B cell (primary cell): ENCODE measurements around the gene DAB2IP. TPM values are rescaled to one million over a fixed set of nuclear protein-coding genes. Genes with fewer than 3 reads are reported as not detected.

Experiments
- ATAC-seq: fragments of 200-7000 bp; cut with Tn5 transposase; one replicate; pipeline ENCODE4 v1.10.0; 2021; ENCODE audit warnings: low read depth, mild to moderate bottlenecking, moderate number of reproducible peaks, moderate library complexity
- CTCF ChIA-PET: fragments of 350-600 bp; sonication (Branson Sonifier 250); formaldehyde crosslinking; loops from one replicate; lab custom pipeline; 2021; ENCODE audit warnings: antibody characterized with exemption, inconsistent platforms; lab: Charles Lee
- POLR2A ChIA-PET: fragments of 350-600 bp; sonication (Branson Sonifier 250); formaldehyde crosslinking; loops from one replicate; lab custom pipeline; 2021; ENCODE audit warnings: antibody characterized with exemption; lab: Charles Lee
- DNase-seq: peaks from one replicate; pipeline ENCODE4 v3.0.0; 2013
- H2AFZ ChIP-seq: 2 replicates; pipeline ENCODE4 v1.6.1; 2012; ENCODE audit warnings: mild to moderate bottlenecking, low read depth, low read length; ENCODE audit not compliant: insufficient read depth, poor library complexity, severe bottlenecking
- H3K27ac ChIP-seq, 2 donors: 1 replicate in 1 of 2; 2 replicates in 1 of 2; pipeline ENCODE4 v1.5.1; 2012 to 2013; ENCODE audit warnings: low read length in 2 of 2, mild to moderate bottlenecking in 2 of 2, moderate library complexity in 1 of 2
- H3K27me3 ChIP-seq, 4 experiments: fragments of 200-600 bp in 1 of 4; sonication (generic) in 1 of 4; replicated peaks in 1 of 4; 1 replicate in 2 of 4; 2 replicates in 2 of 4; pipeline versions ENCODE4 v1.6.1 to v1.7.0; 2013 to 2016; ENCODE audit warnings: low read length in 3 of 4, mild to moderate bottlenecking in 2 of 4, mixed read lengths in 1 of 4, moderate library complexity in 1 of 4; ENCODE audit not compliant: insufficient read depth in 4 of 4, control insufficient read depth in 3 of 4; ENCODE audit errors: control extremely low read depth in 1 of 4
- H3K36me3 ChIP-seq, 2 experiments: replicated peaks in 1 of 2; 1 replicate in 1 of 2; 2 replicates in 1 of 2; pipeline versions ENCODE4 v1.6.1 to v1.7.1; 2013; ENCODE audit warnings: low read length in 1 of 2; ENCODE audit not compliant: insufficient read depth in 2 of 2, control insufficient read depth in 1 of 2; ENCODE audit errors: control extremely low read depth in 1 of 2, extremely low read depth in 1 of 2
- H3K4me1 ChIP-seq, 2 donors: fragments of 200-600 bp in 1 of 2; sonication (generic) in 1 of 2; 1 replicate in 1 of 2; 2 replicates in 1 of 2; pipeline versions ENCODE4 v1.5.1 to v1.6.1; 2013 to 2017; ENCODE audit warnings: low read length in 2 of 2; ENCODE audit not compliant: control insufficient read depth in 2 of 2, insufficient read depth in 2 of 2
- H3K4me2 ChIP-seq: replicated peaks from 2 replicates; pipeline ENCODE3; 2012; ENCODE audit warnings: mild to moderate bottlenecking, low read depth, low read length; ENCODE audit not compliant: poor library complexity, severe bottlenecking
- H3K4me3 ChIP-seq, 5 experiments: fragments of 200-600 bp in 1 of 5; sonication (generic) in 1 of 5; 1 replicate in 3 of 5; 2 replicates in 2 of 5; pipeline versions ENCODE4 v1.5.1 to v1.7.0; 2011 to 2016; ENCODE audit warnings: low read length in 4 of 5, mild to moderate bottlenecking in 4 of 5, low read depth in 2 of 5, control low read depth in 1 of 5, moderate library complexity in 1 of 5; ENCODE audit not compliant: insufficient read depth in 1 of 5; ENCODE audit errors: control extremely low read depth in 1 of 5, extremely low read depth in 1 of 5
- H3K79me2 ChIP-seq: fragments of 200-600 bp; sonication (generic); one replicate; pipeline ENCODE4 v1.6.0; 2016; ENCODE audit warnings: low read length; ENCODE audit not compliant: control insufficient read depth, insufficient read depth
- H3K9ac ChIP-seq: fragments of 200-600 bp; sonication (generic); 2 replicates; pipeline ENCODE4 v1.6.1; 2017; ENCODE audit warnings: mild to moderate bottlenecking, low read length, moderate library complexity
- H3K9me3 ChIP-seq, 3 donors: one replicate each; pipeline versions ENCODE4 v1.6.1 to v1.7.1; 2013; ENCODE audit warnings: low read length in 2 of 3; ENCODE audit not compliant: control insufficient read depth in 2 of 3, insufficient read depth in 1 of 3; ENCODE audit errors: control extremely low read depth in 1 of 3
- H4K20me1 ChIP-seq: 2 replicates; pipeline ENCODE4 v1.6.0; 2012; ENCODE audit warnings: mild to moderate bottlenecking, low read length; ENCODE audit not compliant: insufficient read depth, control insufficient read depth, poor library complexity, severe bottlenecking
- H3K27ac Mint-ChIP-seq: one replicate; pipeline ENCODE4 v1.8.0; 2021; ENCODE audit warnings: mixed read lengths
- H3K27me3 Mint-ChIP-seq: one replicate; pipeline ENCODE4 v1.8.0; 2021; ENCODE audit warnings: mixed read lengths
- H3K4me1 Mint-ChIP-seq: one replicate; pipeline ENCODE4 v1.8.0; 2021; ENCODE audit warnings: mixed read lengths
- H3K4me3 Mint-ChIP-seq: one replicate; pipeline ENCODE4 v1.8.0; 2021; ENCODE audit warnings: mixed read lengths
- H3K9me3 Mint-ChIP-seq: one replicate; pipeline ENCODE4 v1.8.0; 2022; ENCODE audit warnings: mixed read lengths; ENCODE audit not compliant: insufficient read depth
- EZH2 ChIP-seq: IDR thresholded peaks from 2 replicates; pipeline ENCODE4 v1.6.1; 2012; ENCODE audit warnings: borderline replicate concordance, low read depth, mild to moderate bottlenecking, moderate library complexity, low read length; ENCODE audit not compliant: insufficient read depth, poor library complexity, severe bottlenecking
- WGBS: methylation state at CpG from one replicate; pipeline ENCODE4 v1.1.5; 2013; ENCODE audit warnings: missing lambda C conversion rate; ENCODE audit not compliant: insufficient coverage; 5-methylcytosine and 5-hydroxymethylcytosine counted together
- intact Hi-C: fragments of 100-400 bp; cut with micrococcal nuclease; formaldehyde crosslinking; loops from one replicate; pipeline ENCODE4 v1.10.0; 2022
- polyA plus RNA-seq: library from polyadenylated mRNA; depleted of rRNA; stranded (reverse); fragments of >200 nt; gene quantifications from 2 replicates; pipeline ENCODE4 v1.2.3, GENCODE V29; 2012
- total RNA-seq, 2 donors: library from RNA; stranded (reverse); fragments of 120-200 nt in 1 of 2; gene quantifications; 1 replicate in 1 of 2; 2 replicates in 1 of 2; pipeline versions ENCODE4 v1.2.3 to v1.2.4, GENCODE V29; 2013 to 2022
- TF ChIP-seq, protein P1 (sequence below): fragments of 200-600 bp; IDR thresholded peaks from one replicate; pipeline ENCODE4 v1.8.0; 2022; ENCODE audit warnings: antibody characterized with exemption, mild to moderate bottlenecking

The DAB2IP gene
- total and polyA plus RNA-seq, 2 donors (not counting 1 experiment from before 2014, with no cell fraction given), result 1.1 to 3.9 TPM

DNA sequence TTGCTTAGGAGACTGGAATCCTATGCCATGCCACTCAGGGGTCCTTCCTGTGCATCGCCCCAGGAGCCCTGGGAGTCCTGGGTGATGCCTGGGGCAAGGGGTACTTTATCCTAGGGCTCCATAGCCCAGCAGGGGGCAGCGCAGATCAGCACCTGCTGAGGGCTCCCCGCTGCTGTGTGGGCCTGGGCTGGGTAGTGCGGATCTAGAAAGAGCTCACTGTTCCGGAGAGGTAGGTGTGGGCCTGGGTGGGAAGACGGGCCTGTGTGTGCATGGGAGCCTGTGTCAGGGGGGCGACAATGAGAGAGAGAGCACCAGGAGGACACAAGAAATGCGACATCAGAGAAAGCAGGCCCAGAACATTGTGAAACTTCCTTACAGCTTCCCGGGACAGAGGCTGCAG is 11.4 kb upstream of the DAB2IP start:
- CTCF ChIA-PET, result interaction anchor here (0.5 to 1.6 kb wide), 3 partner anchors 371 to 458 kb away, joined by 3 to 5 read pairs (median 3); no protein-coding TSS in a partner anchor
- H3K9me3 ChIP-seq, result no peaks in the 10 kb centered on the region
- H3K36me3 ChIP-seq, result no peaks in the 10 kb centered on the region
- no peaks in the 10 kb centered on the region for H3K4me1 ChIP-seq
- Mint-ChIP-seq H3K27ac (no peak overlapping the region), H3K9me3 (no peaks in the 10 kb centered on the region), H3K4me3 (no peak overlapping the region), H3K4me1 (no peaks in the 10 kb centered on the region), H3K27me3 (peaks cover 31% of the 10 kb centered on the region)
- ATAC-seq (no peak), DNase-seq (no peak)
- no peak overlapping the region for H2AFZ ChIP-seq
- 89% methylated on average over 7 of the region's 9 CpGs for WGBS
- POLR2A ChIA-PET, result no interaction called here
- no peak overlapping the region for H3K9ac ChIP-seq
- no peak overlapping the region for H3K4me3 ChIP-seq
- TF ChIP-seq EZH2, result no peak
- TF ChIP-seq, protein P1, sequence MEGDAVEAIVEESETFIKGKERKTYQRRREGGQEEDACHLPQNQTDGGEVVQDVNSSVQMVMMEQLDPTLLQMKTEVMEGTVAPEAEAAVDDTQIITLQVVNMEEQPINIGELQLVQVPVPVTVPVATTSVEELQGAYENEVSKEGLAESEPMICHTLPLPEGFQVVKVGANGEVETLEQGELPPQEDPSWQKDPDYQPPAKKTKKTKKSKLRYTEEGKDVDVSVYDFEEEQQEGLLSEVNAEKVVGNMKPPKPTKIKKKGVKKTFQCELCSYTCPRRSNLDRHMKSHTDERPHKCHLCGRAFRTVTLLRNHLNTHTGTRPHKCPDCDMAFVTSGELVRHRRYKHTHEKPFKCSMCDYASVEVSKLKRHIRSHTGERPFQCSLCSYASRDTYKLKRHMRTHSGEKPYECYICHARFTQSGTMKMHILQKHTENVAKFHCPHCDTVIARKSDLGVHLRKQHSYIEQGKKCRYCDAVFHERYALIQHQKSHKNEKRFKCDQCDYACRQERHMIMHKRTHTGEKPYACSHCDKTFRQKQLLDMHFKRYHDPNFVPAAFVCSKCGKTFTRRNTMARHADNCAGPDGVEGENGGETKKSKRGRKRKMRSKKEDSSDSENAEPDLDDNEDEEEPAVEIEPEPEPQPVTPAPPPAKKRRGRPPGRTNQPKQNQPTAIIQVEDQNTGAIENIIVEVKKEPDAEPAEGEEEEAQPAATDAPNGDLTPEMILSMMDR, result peak; percentile 33
- no peaks in the 10 kb centered on the region for H3K79me2 ChIP-seq
- H3K4me2 ChIP-seq, result no peak overlapping the region
- H4K20me1 ChIP-seq, result no peaks in the 10 kb centered on the region
- no peaks in the 10 kb centered on the region for H3K27me3 ChIP-seq
- H3K27ac ChIP-seq, result no peak overlapping the region
- intact Hi-C loops, result loop anchor here (2.0 kb wide), 1 partner anchor 377 kb away; no protein-coding TSS in a partner anchor

DNA sequence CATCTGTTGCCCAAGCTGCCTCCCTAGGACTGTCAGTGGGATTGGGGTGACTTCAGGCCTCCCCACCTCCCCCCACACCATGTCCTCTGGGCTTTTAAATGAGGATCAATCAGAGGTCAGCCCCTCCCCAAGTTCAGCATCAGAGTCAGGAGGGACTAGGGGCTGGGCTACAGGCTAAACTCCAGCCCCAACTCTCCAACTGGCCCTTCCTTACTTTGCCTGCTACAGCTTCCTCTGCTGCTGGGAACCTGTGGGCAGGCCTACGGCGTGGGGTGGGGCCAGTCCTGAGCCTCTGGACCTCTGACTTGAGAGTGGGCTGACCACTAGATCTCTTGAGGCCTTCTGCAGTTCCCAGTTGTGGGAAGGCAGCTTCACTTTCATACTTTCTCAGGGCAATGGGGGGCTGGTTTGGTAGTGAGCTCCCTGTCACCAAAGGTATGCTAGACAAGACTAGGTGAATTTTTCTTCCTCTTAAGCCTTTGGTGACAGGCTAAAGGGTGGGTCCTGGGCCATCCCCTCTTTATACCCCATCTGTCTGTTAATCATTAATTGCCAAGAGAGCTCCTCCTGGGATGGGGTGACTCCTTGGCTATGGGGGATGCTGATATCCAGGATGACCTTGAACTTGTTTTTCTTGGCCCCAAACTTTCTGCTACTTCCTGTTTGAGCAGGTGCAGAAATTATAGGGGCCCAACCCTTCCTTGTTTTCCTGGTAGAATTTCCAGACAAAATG is 10.8 kb upstream of the DAB2IP start:
- intact Hi-C loops, result loop anchor here (2.0 kb wide), 1 partner anchor 376 kb away; no protein-coding TSS in a partner anchor
- no peak overlapping the region for H3K4me3 Mint-ChIP-seq
- no peak overlapping the region for H3K27ac ChIP-seq
- ATAC-seq (no peak), DNase-seq (no peak)
- no peak overlapping the region for H3K9ac ChIP-seq
- ChIA-PET CTCF (interaction anchor here (0.5 to 1.6 kb wide), 3 partner anchors 21 to 458 kb away, joined by 3 to 5 read pairs (median 3); no protein-coding TSS in a partner anchor), POLR2A (no interaction called here)
- no peak overlapping the region for H3K4me2 ChIP-seq
- H3K9me3 ChIP-seq, result no peaks in the 10 kb centered on the region
- WGBS, result 67% methylated on average over 2 of the region's 2 CpGs
- H3K27me3 ChIP-seq, result no peaks in the 10 kb centered on the region
- H3K4me3 ChIP-seq, result no peak overlapping the region
- no peak overlapping the region for H2AFZ ChIP-seq
- H3K27me3 Mint-ChIP-seq, result peaks cover 28% of the 10 kb centered on the region
- peaks cover 0 to 4% of the 10 kb centered on the region in 2 donors for H3K4me1 ChIP-seq
- no peaks in the 10 kb centered on the region for H3K36me3 ChIP-seq
- no peaks in the 10 kb centered on the region for H3K9me3 Mint-ChIP-seq
- H4K20me1 ChIP-seq, result no peaks in the 10 kb centered on the region
- H3K79me2 ChIP-seq, result no peaks in the 10 kb centered on the region
- peaks cover under 1% of the 10 kb centered on the region for H3K4me1 Mint-ChIP-seq
- TF ChIP-seq, protein P1, result no peak
- no peak for TF ChIP-seq EZH2
- H3K27ac Mint-ChIP-seq, result no peak overlapping the region
